ENCODE measurements around the gene NTN1.

- TF ChIP-seq CTCF (IDR thresholded peaks at IDR 0.05) (no peak), EP300 (IDR thresholded peaks at IDR 0.05) (no peak), POLR2A (IDR thresholded peaks at IDR 0.05) (no peak)
Observed at GRCh38 chr17:9174312-9174711, 153.0 kb downstream of the NTN1 start.

Measured in ovary (tissue), 3 donors.